ENCODE data around the gene KRT77.

GRCh38 chr12:52713960-52714886, 10.9 kb upstream of the KRT77 start:
- TF ChIP-seq, protein P1, sequence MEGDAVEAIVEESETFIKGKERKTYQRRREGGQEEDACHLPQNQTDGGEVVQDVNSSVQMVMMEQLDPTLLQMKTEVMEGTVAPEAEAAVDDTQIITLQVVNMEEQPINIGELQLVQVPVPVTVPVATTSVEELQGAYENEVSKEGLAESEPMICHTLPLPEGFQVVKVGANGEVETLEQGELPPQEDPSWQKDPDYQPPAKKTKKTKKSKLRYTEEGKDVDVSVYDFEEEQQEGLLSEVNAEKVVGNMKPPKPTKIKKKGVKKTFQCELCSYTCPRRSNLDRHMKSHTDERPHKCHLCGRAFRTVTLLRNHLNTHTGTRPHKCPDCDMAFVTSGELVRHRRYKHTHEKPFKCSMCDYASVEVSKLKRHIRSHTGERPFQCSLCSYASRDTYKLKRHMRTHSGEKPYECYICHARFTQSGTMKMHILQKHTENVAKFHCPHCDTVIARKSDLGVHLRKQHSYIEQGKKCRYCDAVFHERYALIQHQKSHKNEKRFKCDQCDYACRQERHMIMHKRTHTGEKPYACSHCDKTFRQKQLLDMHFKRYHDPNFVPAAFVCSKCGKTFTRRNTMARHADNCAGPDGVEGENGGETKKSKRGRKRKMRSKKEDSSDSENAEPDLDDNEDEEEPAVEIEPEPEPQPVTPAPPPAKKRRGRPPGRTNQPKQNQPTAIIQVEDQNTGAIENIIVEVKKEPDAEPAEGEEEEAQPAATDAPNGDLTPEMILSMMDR (conservative IDR thresholded peaks at IDR 0.05; ENCODE audit: low read depth in 2 of 2) = no peak
- TF ChIP-seq EZH2 (IDR thresholded peaks at IDR 0.05; ENCODE audit: low read depth, unreplicated experiment) (no peak), POLR2AphosphoS5 (IDR thresholded peaks at IDR 0.05; ENCODE audit: low read depth) (no peak)

Measured in GM23338 (cell line).